Lung (tissue), 12 donors: ENCODE results near the gene WDPCP. TPM values are rescaled to one million over a fixed set of nuclear protein-coding genes. Genes with fewer than 3 reads are reported as not detected.

Experiments used
- ATAC-seq: fragments of 200-7000 bp; cut with Tn5 transposase; one replicate; pipeline ENCODE4 v1.9.1; 2020; ENCODE audit warnings: moderate number of reproducible peaks; ENCODE audit not compliant: insufficient read depth, low FRiP score
- DNase-seq, 3 donors: peaks; one replicate each; pipeline ENCODE4 v3.0.0-alpha.2; 2013 to 2017
- H3K27ac ChIP-seq, 2 donors: one replicate each; pipeline ENCODE4 v1.5.1; 2013; ENCODE audit warnings: mild to moderate bottlenecking in 2 of 2, moderate library complexity in 2 of 2, control low read depth in 1 of 2, inconsistent platforms in 1 of 2, low read depth in 1 of 2, low read length in 1 of 2
- H3K27me3 ChIP-seq, 3 donors: one replicate each; pipeline ENCODE4 v1.5.1; 2013; ENCODE audit warnings: low read length in 2 of 3; ENCODE audit not compliant: control insufficient read depth in 3 of 3, insufficient read depth in 3 of 3
- H3K36me3 ChIP-seq, 4 donors: one replicate each; pipeline ENCODE4 v1.5.1; 2013; ENCODE audit warnings: low read length in 4 of 4, mild to moderate bottlenecking in 1 of 4, moderate library complexity in 1 of 4; ENCODE audit not compliant: control insufficient read depth in 4 of 4, insufficient read depth in 4 of 4
- H3K4me1 ChIP-seq, 5 donors: one replicate each; pipeline ENCODE4 v1.5.1; 2013; ENCODE audit warnings: low read length in 5 of 5, mild to moderate bottlenecking in 2 of 5, moderate library complexity in 1 of 5; ENCODE audit not compliant: control insufficient read depth in 5 of 5, insufficient read depth in 5 of 5
- H3K4me3 ChIP-seq: one replicate; pipeline ENCODE4 v1.5.1; 2013; ENCODE audit warnings: mild to moderate bottlenecking, control low read depth, moderate library complexity
- H3K9ac ChIP-seq, 2 donors: one replicate each; pipeline ENCODE4 v1.5.1; 2013; ENCODE audit warnings: low read length in 2 of 2, control low read depth in 1 of 2; ENCODE audit not compliant: insufficient read depth in 1 of 2
- H3K9me3 ChIP-seq, 4 donors: one replicate each; pipeline ENCODE4 v1.5.1; 2013; ENCODE audit warnings: low read length in 3 of 4, mild to moderate bottlenecking in 1 of 4, moderate library complexity in 1 of 4; ENCODE audit not compliant: control insufficient read depth in 4 of 4, insufficient read depth in 3 of 4
- CTCF ChIP-seq: IDR thresholded peaks from 2 replicates; pipeline ENCODE4 v1.5.1; 2012; ENCODE audit warnings: mild to moderate bottlenecking; ENCODE audit errors: control extremely low read depth, extremely low read depth
- WGBS, 2 donors: extraction: QIAGEN DNeasy Blood & Tissue Kit; methylation state at CpG; one replicate each; pipeline ENCODE4 v1.1.7; 2013; 5-methylcytosine and 5-hydroxymethylcytosine counted together
- polyA plus RNA-seq, 2 donors: library from polyadenylated mRNA; stranded (reverse); fragments of 200-250 nt; gene quantifications; one replicate each; pipeline ENCODE4 v1.2.1, GENCODE V29; 2013
- total RNA-seq, 2 donors: library from RNA; depleted of rRNA in 1 of 2; stranded (reverse); fragments of >200 nt in 1 of 2; gene quantifications; one replicate each; pipeline ENCODE4 v1.2.1, GENCODE V29; 2014 to 2021
- donor health status: control.
- donor health status: control.
- donor health status: Bipolar disorder and iron deficiency.
- donor health status: healthy.
- donor health status: DM: yes; HTN: yes; CAD: no.

The WDPCP gene
- total and polyA plus RNA-seq, 4 donors = 2.3 to 40.7 (median 8.6) TPM

GRCh38 chr2:63582873-63583272, 5.4 kb downstream of the WDPCP start:
- WGBS, 2 donors = 94 to 96% methylated on average over 1 of the region's 1 CpG
- no peak overlapping the region for H3K9ac ChIP-seq
- no peak for TF ChIP-seq CTCF

DNA sequence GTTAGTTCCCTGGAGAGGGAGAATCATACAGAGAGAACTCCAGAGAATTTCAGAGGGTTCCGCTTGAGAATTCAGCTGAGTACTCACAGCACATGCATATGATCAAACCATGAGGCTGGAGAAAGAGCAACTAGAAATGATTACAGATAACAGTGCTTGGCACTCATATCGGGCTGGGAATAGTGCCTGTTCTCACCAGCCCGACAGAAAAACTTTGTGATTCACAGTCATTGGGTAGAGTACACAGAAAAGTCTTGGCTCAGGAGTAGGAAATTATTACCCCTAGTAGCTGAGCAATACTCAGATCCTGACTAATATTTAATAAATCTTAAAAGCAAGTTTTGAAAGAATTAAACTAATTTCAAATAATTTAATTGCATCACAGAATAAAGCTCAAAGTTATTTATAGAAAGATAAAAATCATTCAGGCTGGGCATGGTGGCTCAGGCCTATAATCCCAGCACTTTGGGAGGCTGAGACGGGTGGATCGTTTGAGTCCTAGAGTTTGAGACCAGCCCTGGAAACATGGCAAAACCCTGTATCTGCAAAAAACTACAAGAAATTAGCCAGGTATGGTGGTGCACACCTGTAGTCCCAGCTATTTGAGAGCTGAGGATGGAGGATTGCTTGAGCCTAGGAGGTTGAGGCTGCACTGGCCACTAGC, 6.8 kb downstream of the WDPCP start:
- Histone ChIP-seq H3K4me1 (peaks cover 0 to 4% (median 0%) of the 10 kb centered on the region in 5 donors), H3K36me3 (no peaks in the 10 kb centered on the region), H3K9me3 (no peaks in the 10 kb centered on the region), H3K9ac (no peak overlapping the region), H3K4me3 (no peak overlapping the region), H3K27ac (peak overlapping the region in 1 of 2 donors; percentile 93), H3K27me3 (no peaks in the 10 kb centered on the region)
- 81 to 95% methylated on average over 5 of the region's 5 CpGs for WGBS, 2 donors
- no peak for TF ChIP-seq CTCF
- DNase-seq = peak in 2 of 3 donors; percentile 6 to 18
- ATAC-seq = peak; percentile 41

More at GRCh38 chr2:63582873-63583272, 5.4 kb downstream of the WDPCP start:
- H3K4me1 ChIP-seq = peaks cover 0 to 9% (median 2%) of the 10 kb centered on the region in 5 donors
- no peaks in the 10 kb centered on the region for H3K36me3 ChIP-seq
- no peak overlapping the region for H3K4me3 ChIP-seq
- DNase-seq (no peak), ATAC-seq (no peak)
- no peak overlapping the region for H3K27ac ChIP-seq
- H3K9me3 ChIP-seq = no peaks in the 10 kb centered on the region
- H3K27me3 ChIP-seq = no peaks in the 10 kb centered on the region

- ATAC-seq = no peak
- TF ChIP-seq CTCF = no peak
- Histone ChIP-seq H3K27me3 (no peaks in the 10 kb centered on the region), H3K9ac (no peak overlapping the region), H3K4me1 (peaks cover 0 to 9% (median 0%) of the 10 kb centered on the region in 5 donors), H3K9me3 (no peaks in the 10 kb centered on the region), H3K27ac (peak overlapping the region in 1 of 2 donors; percentile 93), H3K36me3 (no peaks in the 10 kb centered on the region), H3K4me3 (no peak overlapping the region)
- DNase-seq = no peak
- WGBS, 2 donors = 77 to 79% methylated on average over 4 of the region's 4 CpGs
Measured at GRCh38 chr2:63580651-63581297, 7.5 kb downstream of the WDPCP start.
